ENCODE data around the gene CPED1.
"Not testable (repeated sequence)": the region's sequence is repeated elsewhere in the genome, so short reads cannot be mapped to it uniquely, and the experiment has no call there.

Gene CPED1

DNA sequence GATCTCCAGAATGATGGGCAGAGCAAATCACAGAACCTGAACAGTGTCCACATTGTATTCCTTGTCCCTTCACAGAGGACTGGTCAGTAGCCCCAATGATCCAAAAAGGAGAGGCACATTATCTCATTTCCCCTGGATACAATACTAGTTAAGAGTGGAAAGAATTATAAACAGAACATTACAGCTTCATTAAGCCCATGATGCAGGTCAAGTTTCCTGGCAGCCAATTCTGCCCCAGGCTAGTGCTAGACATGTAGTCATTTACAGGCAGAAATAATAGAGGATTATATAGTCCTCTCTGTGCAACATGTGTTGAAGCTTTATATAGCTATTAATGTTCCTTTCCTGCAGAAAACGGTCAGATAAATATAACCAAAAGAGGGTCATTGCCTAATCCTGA, 216.0 kb downstream of the CPED1 start:
- no peaks in the 10 kb centered on the region for H3K36me3 ChIP-seq (ENCODE audit: control insufficient read depth in 2 of 2, insufficient read depth in 2 of 2, low read length in 2 of 2)
- H3K4me3 ChIP-seq (ENCODE audit: low read length in 2 of 2): no peak overlapping the region
- H3K27ac ChIP-seq (ENCODE audit: low read length): no peak overlapping the region
- no peaks in the 10 kb centered on the region for H3K27me3 ChIP-seq (ENCODE audit: control insufficient read depth in 1 of 2, insufficient read depth in 2 of 2, low read length in 2 of 2)
- no peaks in the 10 kb centered on the region for H3K4me1 ChIP-seq (ENCODE audit: control insufficient read depth, insufficient read depth, low read length)
- no peaks in the 10 kb centered on the region for H3K9me3 ChIP-seq (ENCODE audit: control insufficient read depth in 2 of 2, low read length in 2 of 2)
- H3K9ac ChIP-seq (ENCODE audit: low read length in 2 of 2): no peak overlapping the region

DNA sequence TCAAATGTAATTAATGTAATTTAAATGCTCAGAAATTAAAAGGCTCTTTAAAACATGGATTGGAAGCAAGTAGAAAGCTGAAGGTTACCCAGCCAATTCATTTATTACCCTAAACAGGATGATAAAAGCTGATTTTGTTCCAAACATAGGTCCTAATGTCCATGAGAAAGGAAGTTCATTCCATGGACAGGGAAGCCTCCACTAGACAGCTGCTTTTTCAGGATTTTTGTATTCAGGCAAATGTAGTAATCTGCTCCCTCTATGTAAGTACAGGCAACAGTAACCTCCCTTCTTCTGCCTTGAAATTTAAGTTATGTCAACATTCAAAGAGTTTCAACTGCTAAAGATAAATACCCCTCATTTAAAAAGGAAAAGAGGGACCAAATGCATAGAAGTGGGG, 217.3 kb downstream of the CPED1 start:
- Histone ChIP-seq H3K9ac (ENCODE audit: low read length in 2 of 2) (no peak overlapping the region), H3K27me3 (ENCODE audit: control insufficient read depth in 1 of 2, insufficient read depth in 2 of 2, low read length in 2 of 2) (no peaks in the 10 kb centered on the region), H3K27ac (ENCODE audit: low read length) (no peak overlapping the region), H3K36me3 (ENCODE audit: control insufficient read depth in 2 of 2, insufficient read depth in 2 of 2, low read length in 2 of 2) (no peaks in the 10 kb centered on the region), H3K4me1 (ENCODE audit: control insufficient read depth, insufficient read depth, low read length) (no peaks in the 10 kb centered on the region), H3K9me3 (ENCODE audit: control insufficient read depth in 2 of 2, low read length in 2 of 2) (no peaks in the 10 kb centered on the region), H3K4me3 (ENCODE audit: low read length in 2 of 2) (no peak overlapping the region)

DNA sequence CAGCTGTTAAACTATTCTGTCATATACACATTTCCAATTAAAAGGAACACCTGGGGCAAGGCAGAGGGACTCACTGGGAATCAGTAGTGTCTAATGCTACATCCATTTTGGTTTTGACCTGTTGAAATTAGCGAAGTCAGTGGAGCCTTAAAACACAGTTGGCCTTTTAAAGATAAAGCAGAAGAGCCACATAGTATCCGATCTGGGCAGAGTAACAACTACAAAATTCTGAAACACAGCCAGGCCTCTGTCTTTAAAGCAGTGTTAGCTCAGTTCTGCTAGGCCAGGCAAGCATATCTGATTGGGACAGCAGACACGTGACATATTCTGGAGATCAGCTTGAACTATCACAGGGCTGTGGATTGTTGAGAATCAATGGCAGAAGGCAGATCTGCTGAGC, 222.7 kb downstream of the CPED1 start:
- Histone ChIP-seq H3K9ac (ENCODE audit: low read length in 2 of 2) (no peak overlapping the region), H3K4me1 (ENCODE audit: control insufficient read depth, insufficient read depth, low read length) (no peaks in the 10 kb centered on the region), H3K4me3 (ENCODE audit: low read length in 2 of 2) (no peak overlapping the region), H3K27ac (ENCODE audit: low read length) (no peak overlapping the region), H3K36me3 (ENCODE audit: control insufficient read depth in 2 of 2, insufficient read depth in 2 of 2, low read length in 2 of 2) (peaks cover 0 to under 1% of the 10 kb centered on the region in 2 donors), H3K27me3 (ENCODE audit: control insufficient read depth in 1 of 2, insufficient read depth in 2 of 2, low read length in 2 of 2) (no peaks in the 10 kb centered on the region), H3K9me3 (ENCODE audit: control insufficient read depth in 2 of 2, low read length in 2 of 2) (no peaks in the 10 kb centered on the region)

DNA sequence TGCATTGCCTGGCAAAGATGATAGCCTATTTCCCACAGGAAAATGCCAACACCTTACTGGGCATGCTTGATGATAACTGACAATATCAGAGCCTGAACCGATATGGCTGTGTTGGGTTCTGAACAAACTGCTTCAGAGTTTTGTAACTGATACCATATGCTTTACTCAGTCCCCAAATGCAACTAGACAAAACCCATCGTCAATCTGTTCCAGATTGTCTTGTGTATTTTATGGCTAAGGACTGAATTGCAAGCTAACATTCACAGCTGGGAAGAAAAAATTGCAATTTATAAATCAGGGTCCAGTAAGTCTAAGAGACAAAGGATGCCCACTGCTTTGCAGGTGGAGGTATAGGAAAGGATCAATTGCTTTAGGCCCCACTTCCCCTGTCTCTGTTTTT, 223.5 kb downstream of the CPED1 start:
- Histone ChIP-seq H3K4me3 (ENCODE audit: low read length in 2 of 2) (no peak overlapping the region), H3K27me3 (ENCODE audit: control insufficient read depth in 1 of 2, insufficient read depth in 2 of 2, low read length in 2 of 2) (no peaks in the 10 kb centered on the region), H3K4me1 (ENCODE audit: control insufficient read depth, insufficient read depth, low read length) (no peaks in the 10 kb centered on the region), H3K36me3 (ENCODE audit: control insufficient read depth in 2 of 2, insufficient read depth in 2 of 2, low read length in 2 of 2) (peaks cover 0 to 2% of the 10 kb centered on the region in 2 donors), H3K9ac (ENCODE audit: low read length in 2 of 2) (no peak overlapping the region), H3K9me3 (ENCODE audit: control insufficient read depth in 2 of 2, low read length in 2 of 2) (no peaks in the 10 kb centered on the region), H3K27ac (ENCODE audit: low read length) (no peak overlapping the region)

DNA sequence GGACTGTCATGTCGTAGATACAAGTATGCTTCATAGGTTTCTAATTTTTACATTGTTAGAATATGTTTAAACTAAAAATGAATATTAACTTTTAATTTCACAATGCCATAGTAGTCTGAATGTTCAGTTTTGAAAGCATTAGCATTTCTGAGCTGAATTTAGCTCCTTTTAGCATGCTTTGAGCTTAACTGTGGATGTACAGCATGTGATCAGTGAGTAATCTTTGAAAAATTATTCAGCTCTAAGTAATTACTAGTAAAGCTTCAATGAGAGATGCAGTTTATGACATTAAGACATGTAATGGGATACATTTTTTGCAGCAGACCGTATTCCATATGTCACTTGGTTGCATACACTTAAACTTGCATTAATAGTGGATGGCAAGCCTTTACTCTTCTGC, 226.1 kb downstream of the CPED1 start:
- H3K4me1 ChIP-seq (ENCODE audit: control insufficient read depth, insufficient read depth, low read length): no peaks in the 10 kb centered on the region
- no peaks in the 10 kb centered on the region for H3K9me3 ChIP-seq (ENCODE audit: control insufficient read depth in 2 of 2, low read length in 2 of 2)
- H3K4me3 ChIP-seq (ENCODE audit: low read length in 2 of 2): no peak overlapping the region
- H3K9ac ChIP-seq (ENCODE audit: low read length in 2 of 2): no peak overlapping the region
- peaks cover 0 to 2% of the 10 kb centered on the region in 2 donors for H3K36me3 ChIP-seq (ENCODE audit: control insufficient read depth in 2 of 2, insufficient read depth in 2 of 2, low read length in 2 of 2)
- no peaks in the 10 kb centered on the region for H3K27me3 ChIP-seq (ENCODE audit: control insufficient read depth in 1 of 2, insufficient read depth in 2 of 2, low read length in 2 of 2)
- H3K27ac ChIP-seq (ENCODE audit: low read length): no peak overlapping the region

DNA sequence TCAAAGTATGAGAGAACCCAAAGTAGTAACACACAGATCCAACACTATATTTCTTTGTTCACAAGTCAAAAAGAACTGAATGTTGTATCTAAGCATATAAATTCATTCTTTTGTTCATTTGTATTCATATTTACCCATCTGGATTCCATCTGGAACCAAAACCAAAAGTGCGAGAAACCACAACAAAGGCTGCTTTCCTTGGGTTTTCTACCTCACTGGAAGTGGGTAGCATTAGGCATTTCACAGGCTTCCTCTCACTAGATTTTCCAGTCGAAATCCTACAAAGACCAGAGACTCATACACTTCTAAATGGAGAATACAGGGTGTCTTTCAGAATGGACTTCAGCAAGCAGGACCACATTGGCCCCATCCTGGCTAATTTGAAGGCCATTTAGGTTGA, 230.5 kb downstream of the CPED1 start:
- Histone ChIP-seq H3K36me3 (ENCODE audit: control insufficient read depth in 2 of 2, insufficient read depth in 2 of 2, low read length in 2 of 2) (peaks cover 0 to 2% of the 10 kb centered on the region in 2 donors), H3K9me3 (ENCODE audit: control insufficient read depth in 2 of 2, low read length in 2 of 2) (peaks cover 0 to 3% of the 10 kb centered on the region in 2 donors), H3K4me1 (ENCODE audit: control insufficient read depth, insufficient read depth, low read length) (no peaks in the 10 kb centered on the region), H3K27me3 (ENCODE audit: control insufficient read depth in 1 of 2, insufficient read depth in 2 of 2, low read length in 2 of 2) (no peaks in the 10 kb centered on the region), H3K9ac (ENCODE audit: low read length in 2 of 2) (no peak overlapping the region), H3K27ac (ENCODE audit: low read length) (no peak overlapping the region), H3K4me3 (ENCODE audit: low read length in 2 of 2) (no peak overlapping the region)

DNA sequence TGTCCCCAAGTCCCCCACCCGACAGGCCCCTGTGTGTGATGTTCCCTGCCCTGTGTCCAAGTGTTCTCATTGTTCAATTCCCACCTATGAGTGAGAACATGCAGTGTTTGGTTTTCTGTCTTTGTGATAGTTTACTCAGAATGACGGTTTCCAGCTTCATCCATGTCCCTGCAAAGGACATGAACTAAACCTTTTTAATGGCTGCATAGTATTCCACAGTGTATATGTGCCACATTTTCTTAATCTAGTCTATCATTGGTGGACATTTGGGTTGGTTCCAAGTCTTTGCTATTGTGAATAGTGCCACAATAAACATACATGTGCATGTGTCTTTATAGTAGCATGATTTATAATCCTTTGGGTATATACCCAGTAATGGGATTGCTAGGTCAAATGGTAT, 232.6 kb downstream of the CPED1 start:
- H3K9ac ChIP-seq (ENCODE audit: low read length in 2 of 2); H3K36me3 ChIP-seq (ENCODE audit: control insufficient read depth in 2 of 2, insufficient read depth in 2 of 2, low read length in 2 of 2); H3K27ac ChIP-seq (ENCODE audit: low read length); H3K27me3 ChIP-seq (ENCODE audit: control insufficient read depth in 1 of 2, insufficient read depth in 2 of 2, low read length in 2 of 2); H3K9me3 ChIP-seq (ENCODE audit: control insufficient read depth in 2 of 2, low read length in 2 of 2); H3K4me3 ChIP-seq (ENCODE audit: low read length in 2 of 2); H3K4me1 ChIP-seq (ENCODE audit: control insufficient read depth, insufficient read depth, low read length): not testable (repeated sequence)

DNA sequence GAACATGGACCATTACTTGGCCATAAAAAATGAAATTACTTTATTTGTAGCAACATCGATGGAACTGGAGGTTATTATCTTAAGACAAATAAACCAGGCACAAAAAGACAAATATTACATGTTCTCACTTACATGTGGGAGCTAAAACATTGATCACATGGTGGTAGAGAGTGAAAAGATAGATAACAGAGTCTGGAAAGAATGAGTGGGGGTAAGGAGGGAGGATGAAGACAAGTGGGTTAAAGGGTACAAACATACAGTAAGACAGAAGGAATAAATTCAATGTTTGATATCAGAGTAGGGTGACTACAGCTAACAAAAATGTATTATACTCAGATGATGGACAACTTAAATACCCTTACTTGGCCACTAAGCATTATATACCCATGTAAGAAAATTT, 240.3 kb downstream of the CPED1 start:
- H3K9ac ChIP-seq (ENCODE audit: low read length in 2 of 2): no peak overlapping the region
- no peaks in the 10 kb centered on the region for H3K4me1 ChIP-seq (ENCODE audit: control insufficient read depth, insufficient read depth, low read length)
- no peak overlapping the region for H3K4me3 ChIP-seq (ENCODE audit: low read length in 2 of 2)
- no peaks in the 10 kb centered on the region for H3K27me3 ChIP-seq (ENCODE audit: control insufficient read depth in 1 of 2, insufficient read depth in 2 of 2, low read length in 2 of 2)
- H3K27ac ChIP-seq (ENCODE audit: low read length): no peak overlapping the region
- H3K9me3 ChIP-seq (ENCODE audit: control insufficient read depth in 2 of 2, low read length in 2 of 2): no peaks in the 10 kb centered on the region
- H3K36me3 ChIP-seq (ENCODE audit: control insufficient read depth in 2 of 2, insufficient read depth in 2 of 2, low read length in 2 of 2): no peaks in the 10 kb centered on the region

DNA sequence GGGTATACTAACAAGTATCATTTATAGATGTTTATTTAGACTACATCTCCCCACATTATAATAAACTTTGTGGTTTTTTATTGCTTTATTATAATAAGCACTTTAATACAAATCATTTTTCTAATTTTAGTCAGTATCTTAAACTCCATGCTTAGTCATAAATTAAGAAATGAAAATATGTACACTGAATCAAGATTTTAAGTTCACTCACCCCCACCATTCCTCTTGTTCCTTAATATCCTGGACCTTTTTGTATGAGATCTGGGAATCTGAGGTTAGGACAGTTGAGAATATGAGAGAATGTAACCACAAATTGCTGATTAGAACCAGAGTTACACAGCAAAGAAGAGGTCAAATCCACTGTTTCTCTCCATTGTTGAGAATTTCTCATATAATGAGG, 246.7 kb downstream of the CPED1 start:
- Histone ChIP-seq H3K27ac (ENCODE audit: low read length) (no peak overlapping the region), H3K4me3 (ENCODE audit: low read length in 2 of 2) (no peak overlapping the region), H3K27me3 (ENCODE audit: control insufficient read depth in 1 of 2, insufficient read depth in 2 of 2, low read length in 2 of 2) (no peaks in the 10 kb centered on the region), H3K36me3 (ENCODE audit: control insufficient read depth in 2 of 2, insufficient read depth in 2 of 2, low read length in 2 of 2) (peaks cover 10 to 16% of the 10 kb centered on the region in 2 donors), H3K9ac (ENCODE audit: low read length in 2 of 2) (no peak overlapping the region), H3K4me1 (ENCODE audit: control insufficient read depth, insufficient read depth, low read length) (no peaks in the 10 kb centered on the region), H3K9me3 (ENCODE audit: control insufficient read depth in 2 of 2, low read length in 2 of 2) (no peaks in the 10 kb centered on the region)

DNA sequence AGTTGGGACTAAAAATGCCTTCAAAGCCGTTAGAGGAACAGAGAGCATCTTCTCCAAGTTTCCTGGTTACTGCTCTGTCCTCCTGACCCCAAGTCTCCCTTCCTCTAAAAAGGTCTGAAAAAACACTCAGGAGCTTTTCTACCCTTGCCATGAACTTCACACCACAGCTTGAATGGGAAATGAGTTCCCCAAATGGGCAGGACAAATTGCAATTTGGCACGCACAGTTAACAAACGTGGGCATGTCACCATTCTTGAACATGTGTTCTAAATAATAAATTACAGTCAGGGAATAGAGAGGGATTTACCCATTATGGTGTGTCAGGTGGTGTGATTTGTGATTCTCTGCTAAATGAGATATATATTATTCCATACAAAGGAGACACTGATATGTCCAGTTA, 249.1 kb downstream of the CPED1 start:
- Histone ChIP-seq H3K9ac (ENCODE audit: low read length in 2 of 2) (no peak overlapping the region), H3K4me3 (ENCODE audit: low read length in 2 of 2) (no peak overlapping the region), H3K4me1 (ENCODE audit: control insufficient read depth, insufficient read depth, low read length) (no peaks in the 10 kb centered on the region), H3K27me3 (ENCODE audit: control insufficient read depth in 1 of 2, insufficient read depth in 2 of 2, low read length in 2 of 2) (no peaks in the 10 kb centered on the region), H3K9me3 (ENCODE audit: control insufficient read depth in 2 of 2, low read length in 2 of 2) (no peaks in the 10 kb centered on the region), H3K27ac (ENCODE audit: low read length) (no peak overlapping the region), H3K36me3 (ENCODE audit: control insufficient read depth in 2 of 2, insufficient read depth in 2 of 2, low read length in 2 of 2) (peaks cover 10 to 16% of the 10 kb centered on the region in 2 donors)

DNA sequence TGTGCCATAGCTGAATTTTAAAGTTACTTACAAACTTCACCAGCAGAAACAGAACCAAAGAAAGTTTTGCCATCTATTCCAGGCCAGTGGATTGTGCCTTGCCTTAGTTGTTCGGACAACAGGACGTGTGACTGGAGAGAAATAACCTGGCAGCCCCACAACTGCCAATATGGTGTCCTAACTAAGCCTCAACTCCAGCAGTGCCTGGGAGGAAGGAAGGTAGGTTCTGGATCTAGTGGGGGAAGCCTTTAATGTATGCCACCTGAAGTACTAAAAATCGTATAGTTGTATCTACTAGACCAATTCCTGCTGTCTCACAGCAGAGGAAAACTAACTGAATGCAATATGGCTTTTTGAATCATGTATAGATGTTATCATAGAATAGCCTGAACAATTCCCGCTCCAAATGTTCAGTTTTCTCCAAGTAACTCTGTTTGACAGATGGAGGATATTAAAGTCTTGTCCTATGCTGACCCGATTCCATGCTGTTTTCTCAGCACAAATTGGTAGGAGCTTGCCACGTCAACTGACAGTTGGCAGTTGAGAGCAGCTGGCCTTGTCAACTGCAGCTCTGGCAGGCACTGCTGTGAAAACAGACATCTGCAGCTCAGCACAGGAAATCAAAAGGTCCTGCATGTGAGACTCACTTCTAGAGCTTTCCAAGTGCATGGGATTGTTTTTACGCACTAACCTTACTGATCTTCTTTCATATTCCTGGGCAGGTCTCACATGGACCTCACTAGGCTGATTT, 255.8 kb downstream of the CPED1 start:
- no peak overlapping the region for H3K27ac ChIP-seq (ENCODE audit: low read length)
- no peak overlapping the region for H3K4me3 ChIP-seq (ENCODE audit: low read length in 2 of 2)
- no peaks in the 10 kb centered on the region for H3K4me1 ChIP-seq (ENCODE audit: control insufficient read depth, insufficient read depth, low read length)
- H3K9me3 ChIP-seq (ENCODE audit: control insufficient read depth in 2 of 2, low read length in 2 of 2): no peaks in the 10 kb centered on the region
- no peak overlapping the region for H3K9ac ChIP-seq (ENCODE audit: low read length in 2 of 2)
- H3K36me3 ChIP-seq (ENCODE audit: control insufficient read depth in 2 of 2, insufficient read depth in 2 of 2, low read length in 2 of 2): peaks cover 16 to 28% of the 10 kb centered on the region in 2 donors
- no peaks in the 10 kb centered on the region for H3K27me3 ChIP-seq (ENCODE audit: control insufficient read depth in 1 of 2, insufficient read depth in 2 of 2, low read length in 2 of 2)
